ENCODE results near the gene CLASP1. TPM values are rescaled to one million over a fixed set of nuclear protein-coding genes. Genes with fewer than 3 reads are reported as not detected.

CLASP1 gene
- total and polyA plus RNA-seq, 2 of the 8 experiments (the other 6 are each of a cell fraction or from before 2014, with no cell fraction given): 7.3 to 53.9 TPM

DNA sequence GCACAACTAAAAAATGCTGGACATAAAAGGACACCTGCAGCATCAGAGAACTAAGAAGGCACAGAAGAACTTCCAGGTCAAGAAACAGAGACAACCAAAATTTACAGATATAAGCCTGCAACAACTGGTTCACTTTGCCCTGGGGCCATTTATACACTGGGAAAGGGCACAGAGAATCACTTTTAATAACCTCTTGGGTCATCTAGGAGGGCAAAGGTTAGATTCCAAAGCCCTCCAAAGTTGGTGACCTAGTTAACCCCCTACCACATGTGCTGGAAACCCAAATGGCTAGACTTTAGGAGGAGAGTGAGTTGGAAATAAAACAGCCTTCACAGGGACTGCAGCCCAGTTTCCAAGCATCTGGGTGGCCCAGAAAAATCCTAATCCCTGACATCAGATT lies 115.3 kb downstream of the CLASP1 start (continued):
- TF ChIP-seq KDM4A (IDR thresholded peaks at IDR 0.05; ENCODE audit: low read depth, low read length, severe bottlenecking) (no peak), EZH2 (IDR thresholded peaks at IDR 0.05; ENCODE audit: low read depth, low read length, severe bottlenecking) (no peak), TEAD4 (IDR thresholded peaks at IDR 0.05; ENCODE audit: low read depth, low read length) (no peak), NANOG (IDR thresholded peaks at IDR 0.05; ENCODE audit: insufficient read depth, low read depth, low read length, poor library complexity, severe bottlenecking) (no peak), TCF12 (IDR thresholded peaks at IDR 0.05; ENCODE audit: low read depth, low read length) (no peak), MAX (IDR thresholded peaks at IDR 0.05) (no peak)
- TF ChIP-seq, protein P1, sequence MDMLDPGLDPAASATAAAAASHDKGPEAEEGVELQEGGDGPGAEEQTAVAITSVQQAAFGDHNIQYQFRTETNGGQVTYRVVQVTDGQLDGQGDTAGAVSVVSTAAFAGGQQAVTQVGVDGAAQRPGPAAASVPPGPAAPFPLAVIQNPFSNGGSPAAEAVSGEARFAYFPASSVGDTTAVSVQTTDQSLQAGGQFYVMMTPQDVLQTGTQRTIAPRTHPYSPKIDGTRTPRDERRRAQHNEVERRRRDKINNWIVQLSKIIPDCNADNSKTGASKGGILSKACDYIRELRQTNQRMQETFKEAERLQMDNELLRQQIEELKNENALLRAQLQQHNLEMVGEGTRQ (IDR thresholded peaks at IDR 0.05; ENCODE audit: low read length): no peak

All from H1 (cell line).